Neuron (in vitro differentiated cells): ENCODE results near the gene P2RX5.

Experiments
- H2AFZ ChIP-seq: one replicate; pipeline ENCODE4 v1.6.1; 2013; ENCODE audit warnings: low read depth, mild to moderate bottlenecking, inconsistent platforms, low read length, moderate library complexity
- H3K27me3 ChIP-seq: one replicate; pipeline ENCODE4 v1.6.1; 2013; ENCODE audit warnings: low read length; ENCODE audit not compliant: insufficient read depth
- H3K36me3 ChIP-seq: one replicate; pipeline ENCODE4 v1.6.1; 2013; ENCODE audit warnings: low read length; ENCODE audit not compliant: insufficient read depth
- H3K4me1 ChIP-seq: one replicate; pipeline ENCODE4 v1.6.1; 2013; ENCODE audit warnings: low read length; ENCODE audit not compliant: insufficient read depth
- H3K4me3 ChIP-seq: 2 replicates; pipeline ENCODE4 v1.5.1; 2013; ENCODE audit warnings: mild to moderate bottlenecking, low read length, moderate library complexity
- H3K9me3 ChIP-seq: one replicate; pipeline ENCODE4 v1.6.1; 2013; ENCODE audit warnings: low read length

Gene P2RX5

DNA sequence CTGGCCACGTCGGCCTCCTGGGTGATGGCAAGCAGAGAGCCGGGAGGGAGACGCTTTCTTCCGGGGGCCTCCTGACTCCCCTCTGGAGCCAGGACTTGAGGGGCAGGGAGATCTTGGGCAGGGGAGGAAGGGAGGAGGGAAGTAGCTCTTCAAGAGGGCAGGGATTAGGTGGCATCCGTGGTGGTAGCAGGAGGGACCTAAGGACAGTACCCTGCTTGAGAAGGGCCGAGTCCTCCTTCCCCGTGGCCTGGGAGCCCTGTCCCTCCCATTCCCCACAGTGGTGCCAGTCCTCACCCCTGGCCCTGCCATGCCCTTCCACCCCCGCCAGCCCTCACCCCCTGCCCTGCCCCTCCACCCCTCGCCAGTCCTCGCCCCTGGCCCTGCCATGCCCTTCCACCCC is 40.2 kb downstream of the P2RX5 start:
- Histone ChIP-seq H3K4me3 (no peak overlapping the region), H2AFZ (no peak overlapping the region), H3K27me3 (no peaks in the 10 kb centered on the region), H3K9me3 (no peaks in the 10 kb centered on the region), H3K4me1 (peaks cover 3% of the 10 kb centered on the region), H3K36me3 (peaks cover 6% of the 10 kb centered on the region)

DNA sequence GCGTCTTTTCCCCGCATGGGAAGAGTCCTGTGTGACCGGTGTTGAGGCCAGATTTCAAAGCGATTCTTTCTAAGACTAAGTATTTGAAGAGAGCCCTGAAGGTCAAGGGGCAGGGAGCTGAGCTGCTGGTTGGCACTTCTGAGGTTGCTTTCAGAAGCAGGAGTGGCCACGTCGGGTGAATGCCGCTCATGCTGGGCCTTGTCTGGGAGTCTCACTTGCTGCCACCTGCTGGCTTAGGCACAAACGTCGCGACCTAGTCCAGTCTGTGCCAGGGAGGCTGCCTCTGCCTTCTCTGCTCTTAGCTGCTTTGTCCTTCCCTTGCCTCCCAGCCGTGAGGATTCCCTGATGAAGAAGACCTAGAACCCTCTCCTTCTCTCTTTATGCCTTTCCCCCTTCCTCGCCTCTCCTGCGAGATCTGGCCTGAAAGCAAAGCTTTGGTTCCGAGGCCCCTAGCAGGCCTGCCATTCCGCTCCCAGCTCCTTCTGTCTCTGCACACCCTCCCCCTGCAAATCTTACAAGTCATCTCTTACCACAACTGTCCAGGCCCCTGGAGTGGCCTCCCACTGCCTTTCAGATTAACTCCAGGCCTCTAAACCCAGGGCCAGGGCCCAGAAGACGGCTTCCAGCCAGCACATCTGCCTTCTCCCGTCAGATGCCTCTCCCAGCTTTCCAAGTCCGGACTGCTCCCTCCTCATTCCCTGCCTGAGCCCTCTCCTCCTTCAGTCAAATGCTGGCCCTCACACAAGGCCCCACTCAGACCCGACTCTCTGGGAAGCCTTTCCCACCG is 48.0 kb downstream of the P2RX5 start:
- Histone ChIP-seq H2AFZ (no peak overlapping the region), H3K4me3 (no peak overlapping the region), H3K27me3 (no peaks in the 10 kb centered on the region), H3K9me3 (no peaks in the 10 kb centered on the region), H3K36me3 (peaks cover 9% of the 10 kb centered on the region), H3K4me1 (peaks cover 7% of the 10 kb centered on the region)

DNA sequence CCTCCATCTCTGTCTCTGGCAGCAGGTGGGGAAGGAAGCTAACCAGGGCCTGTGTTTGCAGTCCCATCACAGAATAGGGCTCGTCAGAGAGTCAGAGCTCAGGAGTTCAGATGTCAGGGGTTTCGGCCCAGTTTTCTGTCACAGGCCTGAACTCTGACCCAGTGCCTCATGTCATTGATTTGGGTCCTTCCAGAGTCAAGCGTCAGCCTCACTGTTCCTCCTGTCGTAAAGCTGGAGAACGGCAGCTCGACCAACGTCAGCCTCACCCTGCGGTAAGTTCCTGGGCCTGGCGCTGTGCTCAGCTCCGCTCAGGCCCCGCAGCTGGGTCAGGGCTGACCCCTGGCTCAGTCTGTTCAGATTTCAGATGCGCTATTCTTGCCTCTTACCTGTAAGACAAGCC is 48.7 kb downstream of the P2RX5 start:
- Histone ChIP-seq H2AFZ (no peak overlapping the region), H3K4me1 (peaks cover 7% of the 10 kb centered on the region), H3K9me3 (no peaks in the 10 kb centered on the region), H3K36me3 (peaks cover 13% of the 10 kb centered on the region), H3K27me3 (no peaks in the 10 kb centered on the region), H3K4me3 (no peak overlapping the region)

- Histone ChIP-seq H3K27me3 (no peaks in the 10 kb centered on the region), H3K4me1 (peaks cover 16% of the 10 kb centered on the region), H3K4me3 (no peak overlapping the region), H3K36me3 (peaks cover 16% of the 10 kb centered on the region), H3K9me3 (no peaks in the 10 kb centered on the region), H2AFZ (no peak overlapping the region)
Measured at GRCh38 chr17:3645310-3645709, 50.6 kb downstream of the P2RX5 start.

GRCh38 chr17:3643889-3644349 is 52.0 kb downstream of the P2RX5 start:
- Histone ChIP-seq H3K9me3 (no peaks in the 10 kb centered on the region), H3K27me3 (no peaks in the 10 kb centered on the region), H2AFZ (no peak overlapping the region), H3K4me3 (no peak overlapping the region), H3K4me1 (peaks cover 23% of the 10 kb centered on the region), H3K36me3 (peaks cover 16% of the 10 kb centered on the region)

- no peaks in the 10 kb centered on the region for H3K27me3 ChIP-seq
- peaks cover 16% of the 10 kb centered on the region for H3K36me3 ChIP-seq
- peaks cover 18% of the 10 kb centered on the region for H3K4me1 ChIP-seq
- H2AFZ ChIP-seq: no peak overlapping the region
- no peak overlapping the region for H3K4me3 ChIP-seq
- no peaks in the 10 kb centered on the region for H3K9me3 ChIP-seq
Measured at GRCh38 chr17:3641717-3642486, 54.1 kb downstream of the P2RX5 start.

DNA sequence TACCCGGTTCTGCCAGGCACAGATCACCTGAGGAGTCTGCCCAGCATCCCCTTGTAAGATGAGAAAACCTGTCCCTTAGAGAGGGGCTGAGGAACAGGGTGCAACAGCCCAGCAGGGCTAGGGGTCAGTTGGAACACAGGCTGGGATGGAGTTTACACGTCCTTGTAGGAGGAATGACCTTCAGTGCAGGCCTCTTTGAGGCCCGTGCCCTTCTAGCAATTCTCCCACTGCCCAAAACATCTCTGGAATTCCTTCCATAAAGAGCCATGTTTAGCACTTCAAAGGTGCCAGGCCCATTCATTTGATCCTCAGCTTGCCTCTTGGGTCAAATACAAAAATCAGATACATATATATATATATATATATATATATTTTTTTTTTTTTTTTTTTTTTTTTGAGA is 54.9 kb downstream of the P2RX5 start:
- H3K9me3 ChIP-seq: no peaks in the 10 kb centered on the region
- no peak overlapping the region for H2AFZ ChIP-seq
- H3K36me3 ChIP-seq: peaks cover 16% of the 10 kb centered on the region
- H3K4me1 ChIP-seq: peaks cover 18% of the 10 kb centered on the region
- no peaks in the 10 kb centered on the region for H3K27me3 ChIP-seq
- H3K4me3 ChIP-seq: no peak overlapping the region

- Histone ChIP-seq H3K4me3 (no peak overlapping the region), H3K27me3 (no peaks in the 10 kb centered on the region), H2AFZ (no peak overlapping the region), H3K9me3 (no peaks in the 10 kb centered on the region), H3K4me1 (peaks cover 22% of the 10 kb centered on the region), H3K36me3 (peaks cover 14% of the 10 kb centered on the region)
Measured at GRCh38 chr17:3639981-3640596, 55.9 kb downstream of the P2RX5 start.

- H3K27me3 ChIP-seq: no peaks in the 10 kb centered on the region
Measured at GRCh38 chr17:3636908-3637373, 59.0 kb downstream of the P2RX5 start.

GRCh38 chr17:3636154-3636907 is 59.6 kb downstream of the P2RX5 start, which contains the start of the genes CTNS and SHPK:
Gene CTNS, plus strand, starts transcription at chr17:3636760. Its CDS starts 3,447 bp downstream, at chr17:3640207.
Gene SHPK, minus strand, starts transcription at chr17:3636250. Its CDS starts 31 bp downstream, at chr17:3636219.
- Histone ChIP-seq H3K27me3 (no peaks in the 10 kb centered on the region), H3K4me1 (peaks cover 22% of the 10 kb centered on the region), H3K36me3 (peaks cover 13% of the 10 kb centered on the region)

More at GRCh38 chr17:3636908-3637373, 59.0 kb downstream of the P2RX5 start:
- Histone ChIP-seq H3K9me3 (no peaks in the 10 kb centered on the region), H3K36me3 (peaks cover 13% of the 10 kb centered on the region), H3K4me3 (peak overlapping the region; percentile 78), H3K4me1 (peaks cover 22% of the 10 kb centered on the region), H2AFZ (peak overlapping the region; percentile 95)

GRCh38 chr17:3635474-3636153 is 60.3 kb downstream of the P2RX5 start:
- peaks cover 16% of the 10 kb centered on the region for H3K4me1 ChIP-seq
- H3K27me3 ChIP-seq: no peaks in the 10 kb centered on the region
- H3K36me3 ChIP-seq: peaks cover 15% of the 10 kb centered on the region
- H3K9me3 ChIP-seq: no peaks in the 10 kb centered on the region
- H2AFZ ChIP-seq: peak overlapping the region; percentile 95
- H3K4me3 ChIP-seq: peak overlapping the region; percentile 78

More at GRCh38 chr17:3636154-3636907, 59.6 kb downstream of the P2RX5 start, which contains the start of the genes CTNS and SHPK:
- Histone ChIP-seq H2AFZ (peak within 1 kb of the TSS; percentile 95), H3K9me3 (no peaks in the 10 kb centered on the region), H3K4me3 (peak within 1 kb of the TSS; percentile 78)

DNA sequence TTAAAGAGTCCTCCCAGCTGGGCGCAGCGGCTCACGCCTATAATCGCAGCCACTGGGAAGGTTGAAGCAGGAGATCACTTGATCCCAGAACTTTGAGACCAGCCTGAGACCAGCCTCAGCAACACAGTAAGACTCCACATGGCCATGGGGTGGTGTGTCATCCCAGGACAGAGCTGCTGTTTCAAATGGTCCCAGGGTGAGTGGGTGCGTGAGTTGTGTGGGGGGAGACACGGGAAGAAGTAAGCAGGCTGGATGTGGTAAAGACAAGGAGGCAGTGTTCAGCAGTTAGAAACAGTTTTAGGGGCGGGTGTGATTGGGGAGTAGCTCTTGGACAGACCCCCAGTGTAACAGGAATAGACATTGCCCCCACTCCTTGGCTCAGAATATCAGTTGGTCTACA is 63.7 kb downstream of the P2RX5 start:
- H3K4me3 ChIP-seq: no peak overlapping the region
- no peaks in the 10 kb centered on the region for H3K9me3 ChIP-seq
- no peak overlapping the region for H2AFZ ChIP-seq
- H3K4me1 ChIP-seq: peaks cover 6% of the 10 kb centered on the region
- no peaks in the 10 kb centered on the region for H3K27me3 ChIP-seq
- H3K36me3 ChIP-seq: peaks cover 40% of the 10 kb centered on the region
